ENCODE measurements around the gene MRPS15. TPM values are rescaled to one million over a fixed set of nuclear protein-coding genes. Genes with fewer than 3 reads are reported as not detected.

The MRPS15 gene
- total RNA-seq, 1 experiment from 2014 or later, result 213 TPM

GRCh38 chr1:36467027-36467410, 2.8 kb upstream of the MRPS15 start:
- Histone ChIP-seq H3K9me2 (replicated peaks; ENCODE audit: low read length) (no peaks in the 10 kb centered on the region), H3K9ac (ENCODE audit: low read length) (no peak overlapping the region), H3K79me2 (ENCODE audit: low read length) (peaks cover 19% of the 10 kb centered on the region), H3K27me3 (ENCODE audit: low read length) (no peaks in the 10 kb centered on the region), H3K27ac (ENCODE audit: low read length) (no peak overlapping the region), H3K36me3 (ENCODE audit: low read depth, low read length) (peaks cover 5% of the 10 kb centered on the region; the same call in 1 of the 2 replicates), H3K4me3 (ENCODE audit: low read length) (no peak overlapping the region), H3F3A (ENCODE audit: low read length, unreplicated experiment) (no peaks in the 10 kb centered on the region), H3K9me3 (ENCODE audit: low read length) (no peaks in the 10 kb centered on the region), H3K4me1 (ENCODE audit: insufficient read depth, low read length) (peaks cover 12% of the 10 kb centered on the region), H4K20me1 (ENCODE audit: low read length) (no peaks in the 10 kb centered on the region), H3K4me2 (ENCODE audit: low read length) (no peak overlapping the region), H2AFZ (ENCODE audit: low read length) (no peak overlapping the region)
- DNase-seq, result no peak
- intact Hi-C loops (cut with micrococcal nuclease), result no loop called here
- no peak for ATAC-seq
- ChIA-PET CTCF (no interaction called here), POLR2A (ENCODE audit: unreplicated experiment) (no interaction called here)
- TF ChIP-seq EZH2 (IDR thresholded peaks at IDR 0.05; ENCODE audit: low read length, unreplicated experiment), result no peak
- TF ChIP-seq CTCF (conservative IDR thresholded peaks at IDR 0.05; ENCODE audit: low read depth, low read length), result no peak
- TF ChIP-seq EZH2phosphoT487 (IDR thresholded peaks at IDR 0.05; ENCODE audit: borderline replicate concordance, low read length), result no peak
- no TSS peak for BruUV-seq (replicated peaks)

GRCh38 chr1:36466370-36467026, 2.3 kb upstream of the MRPS15 start:
- Histone ChIP-seq H3K27me3 (ENCODE audit: low read length) (no peaks in the 10 kb centered on the region), H3K9ac (ENCODE audit: low read length) (no peak overlapping the region), H3K27ac (ENCODE audit: low read length) (no peak overlapping the region), H3K4me3 (ENCODE audit: low read length) (no peak overlapping the region), H3K4me2 (ENCODE audit: low read length) (no peak overlapping the region), H3K79me2 (ENCODE audit: low read length) (peaks cover 19% of the 10 kb centered on the region), H3K36me3 (ENCODE audit: low read depth, low read length) (peaks cover 10% of the 10 kb centered on the region; the same call in 1 of the 2 replicates), H3K4me1 (ENCODE audit: insufficient read depth, low read length) (peaks cover 12% of the 10 kb centered on the region), H4K20me1 (ENCODE audit: low read length) (no peaks in the 10 kb centered on the region), H2AFZ (ENCODE audit: low read length) (no peak overlapping the region), H3K9me3 (ENCODE audit: low read length) (no peaks in the 10 kb centered on the region), H3K9me2 (replicated peaks; ENCODE audit: low read length) (no peaks in the 10 kb centered on the region), H3F3A (ENCODE audit: low read length, unreplicated experiment) (no peaks in the 10 kb centered on the region)
- intact Hi-C loops (cut with micrococcal nuclease), result no loop called here
- BruUV-seq (replicated peaks), result no TSS peak
- ChIA-PET CTCF (no interaction called here), POLR2A (ENCODE audit: unreplicated experiment) (no interaction called here)
- ATAC-seq, result no peak
- no peak for DNase-seq
- TF ChIP-seq EZH2phosphoT487 (IDR thresholded peaks at IDR 0.05; ENCODE audit: borderline replicate concordance, low read length), result no peak
- no peak for TF ChIP-seq CTCF (conservative IDR thresholded peaks at IDR 0.05; ENCODE audit: low read depth, low read length)
- no peak for TF ChIP-seq EZH2 (IDR thresholded peaks at IDR 0.05; ENCODE audit: low read length, unreplicated experiment)

GRCh38 chr1:36465731-36466369, 1.7 kb upstream of the MRPS15 start:
- CTCF ChIA-PET, result no interaction called here
- H3K36me3 ChIP-seq (ENCODE audit: low read depth, low read length), result peaks cover 17% of the 10 kb centered on the region; the same call in 1 of the 2 replicates
- no TSS peak for BruUV-seq (replicated peaks)
- H3K4me1 ChIP-seq (ENCODE audit: insufficient read depth, low read length), result peaks cover 12% of the 10 kb centered on the region
- TF ChIP-seq EZH2phosphoT487 (IDR thresholded peaks at IDR 0.05; ENCODE audit: borderline replicate concordance, low read length) (no peak), CTCF (conservative IDR thresholded peaks at IDR 0.05; ENCODE audit: low read depth, low read length) (no peak)
- H3K27ac ChIP-seq (ENCODE audit: low read length), result no peak overlapping the region
- no peaks in the 10 kb centered on the region for H4K20me1 ChIP-seq (ENCODE audit: low read length)
- no peak overlapping the region for H3K4me2 ChIP-seq (ENCODE audit: low read length)
- DNase-seq, result peak; percentile 17
- H3K9me2 ChIP-seq (replicated peaks; ENCODE audit: low read length), result no peaks in the 10 kb centered on the region
- no peak overlapping the region for H2AFZ ChIP-seq (ENCODE audit: low read length)
- no peak for ATAC-seq
- POLR2A ChIA-PET (ENCODE audit: unreplicated experiment), result no interaction called here
- H3F3A ChIP-seq (ENCODE audit: low read length, unreplicated experiment), result no peaks in the 10 kb centered on the region
- intact Hi-C loops (cut with micrococcal nuclease), result no loop called here
- H3K27me3 ChIP-seq (ENCODE audit: low read length), result no peaks in the 10 kb centered on the region
- H3K4me3 ChIP-seq (ENCODE audit: low read length), result no peak overlapping the region
- peaks cover 19% of the 10 kb centered on the region for H3K79me2 ChIP-seq (ENCODE audit: low read length)
- H3K9ac ChIP-seq (ENCODE audit: low read length), result no peak overlapping the region
- no peaks in the 10 kb centered on the region for H3K9me3 ChIP-seq (ENCODE audit: low read length)
